Hippocampal formation (tissue), 2 donors: ENCODE results near the gene SECISBP2L.
"Not testable (repeated sequence)": the region's sequence is repeated elsewhere in the genome, so short reads cannot be mapped to it uniquely, and the experiment has no call there.

Experiments used
- DNase-seq, 2 donors: peaks; one replicate each; lab custom pipeline; 2025; lab: John Stamatoyannopoulos, UW

The SECISBP2L gene

GRCh38 chr15:48993380-48993779 is 52.9 kb downstream of the SECISBP2L start:
- no peak for DNase-seq

DNA sequence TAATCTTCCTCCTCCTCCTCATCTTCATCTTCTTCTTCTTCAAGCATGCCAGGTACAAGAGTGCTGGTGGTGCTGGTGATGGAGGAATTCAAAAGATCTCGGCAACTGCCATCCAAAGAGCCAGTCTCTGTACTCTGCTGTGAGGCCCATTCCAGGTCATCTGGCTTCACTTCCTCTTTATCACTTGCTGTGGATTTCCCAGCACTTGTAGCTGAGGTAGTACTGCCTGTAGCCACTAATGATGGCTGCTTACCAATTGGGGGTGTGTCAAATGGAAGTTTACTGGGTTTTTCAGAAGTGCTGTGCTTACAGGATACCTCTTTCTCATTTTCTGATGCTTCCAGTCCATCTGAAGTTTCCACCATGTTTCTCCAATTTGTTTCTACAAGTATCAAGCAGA is 53.7 kb downstream of the SECISBP2L start:
- DNase-seq, result no peak

DNA sequence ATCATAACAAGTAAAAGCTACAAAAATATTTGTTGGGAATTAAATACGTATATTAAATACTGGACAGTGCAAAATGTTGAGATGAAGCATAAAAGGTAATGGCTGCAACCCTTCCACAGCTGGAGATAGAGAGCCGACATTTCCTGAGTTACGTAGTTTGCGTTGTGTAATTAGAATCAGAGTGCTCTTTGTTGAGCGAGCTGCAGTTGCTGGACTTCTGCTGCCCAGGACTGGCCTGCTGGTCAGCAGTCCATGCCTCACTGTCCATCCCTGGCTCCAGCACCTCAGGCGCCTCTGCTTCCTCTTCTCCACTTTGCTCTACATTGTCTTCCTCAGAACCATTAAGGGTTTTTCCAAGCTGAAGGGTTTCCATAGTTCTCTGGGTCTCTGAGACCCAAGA is 54.1 kb downstream of the SECISBP2L start:
- DNase-seq, result peak; percentile 27 to 29

DNA sequence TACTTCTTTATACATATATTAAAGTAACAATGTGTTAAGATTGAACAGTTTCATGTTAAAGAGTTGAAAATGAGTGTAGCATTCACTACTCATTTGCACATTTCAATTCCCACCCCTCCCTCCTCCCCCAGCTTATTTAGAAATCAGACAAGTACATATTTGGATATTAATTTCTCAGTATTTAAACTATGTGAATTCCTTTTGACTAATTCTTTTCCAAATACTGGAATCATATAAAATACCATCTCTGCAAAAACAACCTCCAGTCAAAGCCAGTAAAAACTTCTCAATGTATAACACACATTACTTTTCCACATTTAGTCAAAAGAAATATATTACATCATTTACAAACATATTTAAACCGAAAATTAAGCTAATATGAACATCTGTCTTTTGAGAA is 57.1 kb downstream of the SECISBP2L start:
- no peak for DNase-seq

DNA sequence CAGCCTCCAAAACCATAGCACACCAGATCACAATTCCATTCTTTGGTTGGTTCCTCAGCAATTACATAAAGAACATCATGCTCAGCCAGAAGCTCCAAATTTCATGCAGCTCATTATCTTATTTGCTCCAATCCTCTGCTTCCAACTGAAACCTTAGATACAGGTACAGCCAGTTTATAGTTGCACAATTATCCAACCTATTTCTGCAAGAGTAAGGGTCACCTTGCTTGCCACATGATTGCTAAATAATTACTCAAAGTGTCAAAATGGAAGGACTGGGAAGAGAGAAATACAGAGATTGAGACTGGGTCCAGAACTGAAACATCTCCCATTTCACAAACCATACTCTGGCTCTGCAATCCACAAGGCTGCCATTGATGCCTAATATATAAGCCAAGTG is 59.1 kb downstream of the SECISBP2L start:
- DNase-seq, result no peak

- no peak for DNase-seq
These were observed 60.0 kb downstream of the SECISBP2L start for GRCh38 chr15:48986240-48986639.

DNA sequence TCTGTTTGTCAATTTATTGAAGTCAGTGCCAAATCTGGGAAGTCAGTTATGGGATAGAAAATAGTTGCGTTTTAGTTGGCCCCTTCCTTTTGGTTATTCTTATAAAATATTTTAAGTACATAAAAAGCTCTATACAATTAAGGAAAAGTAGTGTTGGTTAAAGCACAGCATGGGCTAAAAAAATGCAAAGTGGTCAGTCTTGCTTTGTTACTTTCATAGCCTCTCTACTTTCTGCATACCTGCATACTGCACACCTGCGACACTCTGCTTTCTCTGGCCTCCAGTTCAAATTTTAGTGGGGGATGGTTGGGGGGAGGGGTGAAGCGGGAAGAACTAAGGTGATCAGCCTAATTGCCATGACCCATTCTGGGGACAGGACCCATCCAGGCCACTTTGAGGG is 60.7 kb downstream of the SECISBP2L start:
- no peak for DNase-seq

GRCh38 chr15:48984811-48985352 is 61.4 kb downstream of the SECISBP2L start:
- DNase-seq, result no peak

DNA sequence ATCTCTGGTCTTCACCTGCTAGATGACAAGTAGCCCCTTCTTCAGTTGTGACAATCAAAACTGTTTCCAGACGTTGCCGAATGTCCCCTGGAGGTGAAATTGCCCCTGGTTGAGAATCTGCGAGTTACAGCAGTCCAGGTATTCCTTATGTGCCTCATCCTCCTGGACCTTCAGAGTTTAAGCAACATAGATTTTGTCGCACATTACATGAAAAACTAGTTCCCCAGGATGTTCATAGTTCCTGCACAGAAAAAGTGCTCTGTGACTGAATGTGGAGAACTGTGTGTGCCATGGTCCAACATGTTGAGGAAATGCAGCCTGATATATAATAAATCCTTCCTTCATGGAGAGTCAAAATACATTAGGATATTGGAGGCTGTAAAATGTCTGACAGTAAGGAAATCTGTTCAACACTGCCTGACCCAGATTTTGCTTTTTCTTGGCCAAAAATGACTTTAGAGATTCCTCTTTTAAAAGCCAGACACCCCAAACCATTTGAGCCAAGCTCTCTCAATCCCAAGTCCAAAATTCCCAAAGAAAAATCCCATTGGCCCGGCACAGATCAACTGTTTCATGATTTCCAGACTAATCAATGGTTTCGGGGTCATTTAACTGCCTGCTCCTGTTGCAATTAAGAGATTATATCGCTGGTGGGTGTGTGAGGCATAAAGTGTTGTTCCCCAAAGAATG is 62.1 kb downstream of the SECISBP2L start:
- no peak for DNase-seq

DNA sequence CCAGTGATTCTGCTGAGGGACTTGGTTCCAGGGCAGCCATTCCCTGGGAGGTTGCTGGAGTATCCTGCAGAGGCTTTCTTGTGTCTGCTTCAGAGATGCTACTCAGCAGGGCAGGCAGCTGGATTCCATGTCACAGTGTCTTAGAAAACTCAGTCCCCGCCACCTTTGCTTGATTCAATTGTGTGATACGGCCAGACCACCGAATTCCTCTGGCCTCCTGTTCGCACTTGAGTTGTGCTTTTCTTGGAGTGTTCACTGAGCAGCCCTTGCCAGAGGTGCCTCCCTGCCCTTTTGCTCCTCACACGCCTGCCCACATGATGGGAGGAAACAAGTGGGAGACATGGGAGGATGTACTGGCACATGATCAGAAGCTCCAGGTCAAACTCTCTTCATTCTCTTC is 62.9 kb downstream of the SECISBP2L start:
- DNase-seq, result no peak

- no peak for DNase-seq
These were observed 64.3 kb downstream of the SECISBP2L start for GRCh38 chr15:48981941-48982340.

DNA sequence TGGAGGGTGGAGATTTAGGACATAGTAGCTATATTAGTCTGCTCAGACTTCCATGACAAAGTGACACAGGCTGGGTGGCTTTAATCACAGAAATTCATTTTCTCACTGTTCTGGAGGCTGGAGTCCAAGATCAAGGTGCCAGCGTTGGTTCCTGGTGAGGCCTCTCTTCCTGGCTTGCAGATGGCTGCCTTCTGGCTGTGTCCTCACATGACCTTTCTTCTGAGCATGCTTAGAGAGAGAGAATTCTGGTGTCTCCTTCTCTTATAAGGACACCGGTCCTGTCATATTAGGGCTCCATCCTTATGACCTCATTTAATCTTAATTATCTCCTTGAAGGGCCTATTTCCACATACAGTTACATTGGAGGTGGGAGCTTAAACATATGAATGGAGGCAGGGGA is 67.6 kb downstream of the SECISBP2L start:
- DNase-seq, result no peak

DNA sequence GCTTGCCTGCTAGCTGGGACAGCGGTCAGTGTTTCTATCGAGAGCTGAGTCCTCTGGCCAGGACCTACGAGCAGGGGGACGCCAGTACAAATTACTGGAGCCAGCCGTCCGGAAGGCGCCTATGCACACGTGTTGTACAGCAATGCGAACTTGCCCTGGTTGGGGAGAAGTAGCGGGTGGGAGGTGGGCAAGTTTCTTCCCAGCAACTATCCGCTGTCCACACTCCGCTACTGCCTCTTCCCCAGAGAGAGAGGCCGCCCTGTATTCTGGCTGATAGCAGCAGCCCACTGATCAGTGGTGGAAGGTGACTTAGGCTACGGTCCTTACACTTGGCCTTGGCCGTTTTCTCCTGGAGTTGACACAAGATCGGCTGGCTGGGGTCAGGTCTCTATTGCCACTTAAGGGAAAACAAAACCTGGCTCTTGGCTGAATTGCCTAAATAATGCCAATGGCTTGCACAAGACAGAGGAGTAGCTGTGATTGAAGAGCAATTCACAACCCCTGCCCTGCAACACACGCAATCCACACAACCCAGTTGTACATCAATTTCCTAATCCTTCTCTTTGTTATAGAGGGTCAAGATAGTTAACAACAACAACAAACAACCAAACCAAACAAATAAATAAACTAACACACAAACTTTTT is 69.7 kb downstream of the SECISBP2L start:
- no peak for DNase-seq

GRCh38 chr15:48975472-48976419 is 70.5 kb downstream of the SECISBP2L start:
- DNase-seq, result peak; percentile 94

- peak in 1 of 2 donors; percentile 11 for DNase-seq
These were observed 71.4 kb downstream of the SECISBP2L start for GRCh38 chr15:48974882-48975281.

GRCh38 chr15:48972750-48973503 is 73.3 kb downstream of the SECISBP2L start:
- no peak for DNase-seq

- not testable (repeated sequence) for DNase-seq
These were observed 75.3 kb downstream of the SECISBP2L start for GRCh38 chr15:48970926-48971325.

DNA sequence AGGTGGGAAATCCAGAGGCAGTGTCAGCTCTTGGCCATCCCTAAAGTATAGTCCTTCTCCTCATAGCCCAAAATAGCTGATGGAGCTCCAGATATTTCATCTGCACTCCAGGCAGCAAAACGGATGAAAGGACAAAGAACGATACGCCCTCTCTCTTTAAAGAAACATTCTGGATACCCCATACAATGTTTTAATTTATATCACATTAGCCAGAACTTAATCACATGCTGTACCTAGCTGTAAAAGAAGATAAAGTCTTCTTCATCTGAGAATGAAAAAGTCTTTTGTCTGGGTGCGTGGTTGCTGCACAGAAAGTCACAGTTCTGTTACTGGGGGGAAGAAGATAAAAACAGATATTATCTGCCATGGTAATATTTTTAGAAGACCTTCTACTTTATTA is 78.2 kb downstream of the SECISBP2L start:
- no peak for DNase-seq

DNA sequence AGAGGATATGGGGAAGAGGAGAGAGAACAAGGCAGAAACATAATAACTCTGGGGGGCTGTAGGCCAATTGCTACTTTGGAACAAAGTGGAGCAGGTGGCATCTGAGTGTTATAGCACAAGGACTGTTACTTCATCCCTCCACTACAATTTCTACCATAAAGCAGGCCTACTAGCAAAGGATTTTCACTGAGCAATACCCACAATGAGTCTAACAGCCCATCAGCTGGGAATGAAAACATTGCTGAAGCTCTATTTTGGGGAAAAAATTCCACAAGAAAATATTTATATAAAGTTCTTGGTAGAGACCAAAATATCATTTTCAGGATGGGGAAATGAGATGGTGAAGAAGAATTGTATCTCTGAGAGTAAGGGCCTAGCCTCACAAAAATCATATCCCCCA is 78.9 kb downstream of the SECISBP2L start:
- no peak for DNase-seq

DNA sequence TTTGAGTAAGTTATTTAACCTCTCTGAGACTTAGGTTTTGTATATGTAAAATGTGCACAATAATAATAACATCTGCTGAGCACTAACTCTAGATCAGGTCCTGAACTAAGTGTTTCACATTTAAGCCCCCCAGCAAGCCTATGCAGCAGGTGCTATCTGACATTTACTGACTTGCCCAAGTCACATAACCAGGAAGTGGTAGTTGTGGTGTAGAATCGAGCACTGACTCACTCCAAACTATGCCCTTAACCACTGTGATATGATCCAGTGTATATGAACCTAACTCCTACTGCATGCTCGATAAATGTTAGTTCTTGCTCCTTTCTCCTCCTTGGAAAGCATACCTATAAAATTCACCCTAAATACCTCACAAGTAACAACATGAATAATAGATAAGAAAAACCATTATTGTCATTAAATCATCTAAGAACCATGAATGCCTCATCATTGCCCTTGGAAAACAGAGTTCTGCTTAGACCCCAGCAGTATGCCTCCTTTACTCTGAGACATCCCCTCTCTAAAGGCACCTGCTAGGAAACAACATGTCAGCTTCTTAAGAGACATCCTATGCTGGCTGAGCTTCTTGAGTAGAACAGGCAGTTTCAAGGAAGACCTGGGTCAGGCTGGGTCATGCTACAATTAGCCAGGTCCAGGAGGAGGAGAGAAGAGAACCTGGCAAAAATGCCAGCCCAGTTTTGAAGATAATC is 79.5 kb downstream of the SECISBP2L start:
- no peak for DNase-seq

- DNase-seq, result no peak
These were observed 80.3 kb downstream of the SECISBP2L start for GRCh38 chr15:48965972-48966371.
